Breast epithelium (tissue), 3 donors: ENCODE measurements around the gene BRIX1.

Experiments
- POLR2A ChIP-seq: fragments of 450-650 bp; IDR thresholded peaks from one replicate; pipeline ENCODE4 v1.6.1; 2016; ENCODE audit warnings: antibody characterized with exemption, mild to moderate bottlenecking, moderate library complexity
- POLR2AphosphoS5 ChIP-seq, 3 donors: sonication (generic); formaldehyde crosslinking; IDR thresholded peaks; one replicate each; pipeline ENCODE4 v1.6.1; 2017; ENCODE audit warnings: antibody characterized with exemption in 3 of 3

DNA sequence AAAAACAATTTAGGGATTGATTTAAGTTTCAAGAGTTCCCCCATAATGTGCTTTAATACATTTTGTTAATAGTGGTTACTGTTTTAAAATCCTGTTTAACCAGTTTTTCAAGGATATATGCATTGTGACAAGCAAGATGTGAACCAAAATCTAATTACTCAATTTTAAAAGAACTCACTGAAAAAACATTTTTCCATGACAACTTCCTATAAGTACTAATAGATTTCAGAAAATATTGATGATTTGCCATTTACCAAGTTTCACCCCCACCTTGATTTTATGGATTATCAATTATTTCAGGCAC is 8.9 kb downstream of the BRIX1 start:
- TF ChIP-seq POLR2AphosphoS5 (IDR thresholded peaks at IDR 0.05) (no peak), POLR2A (no peak)
